Tibial artery (tissue), 4 donors: ENCODE results near the gene ERV3-1.

Experiments used
- DNase-seq, 2 donors: peaks; one replicate each; pipeline ENCODE4 v3.0.0-alpha.2; 2019
- H3K27ac ChIP-seq, 2 donors: fragments of 200-600 bp; sonication (generic) in 1 of 2; 1 replicate in 1 of 2; 2 replicates in 1 of 2; pipeline ENCODE4 v1.5.1; 2018 to 2019; ENCODE audit warnings: mild to moderate bottlenecking in 1 of 2
- H3K27me3 ChIP-seq, 2 donors: fragments of 200-600 bp; sonication (generic) in 1 of 2; one replicate each; pipeline versions ENCODE4 v1.5.1 to v1.6.0; 2016 to 2019
- H3K36me3 ChIP-seq, 3 donors: fragments of 200-600 bp; sonication (generic) in 2 of 3; one replicate each; pipeline ENCODE4 v1.5.1; 2016 to 2019; ENCODE audit warnings: mild to moderate bottlenecking in 2 of 3
- H3K4me1 ChIP-seq, 4 donors: fragments of 200-600 bp; sonication (generic) in 2 of 4; 1 replicate in 3 of 4; 2 replicates in 1 of 4; pipeline ENCODE4 v1.5.1; 2016 to 2019
- H3K4me3 ChIP-seq, 2 donors: fragments of 200-600 bp; sonication (generic) in 1 of 2; 1 replicate in 1 of 2; 2 replicates in 1 of 2; pipeline ENCODE4 v1.5.1; 2018 to 2019; ENCODE audit warnings: mild to moderate bottlenecking in 2 of 2
- H3K9me3 ChIP-seq, 3 donors: fragments of 200-600 bp; sonication (generic) in 1 of 3; one replicate each; pipeline ENCODE4 v1.5.1; 2016 to 2019
- intact Hi-C: fragments of 100-400 bp; cut with DNase I; formaldehyde crosslinking; loops from one replicate; pipeline ENCODE4 v1.15.0; 2023; ENCODE audit warnings: low total_unique reads
- TF ChIP-seq, protein P1 (sequence below), 2 experiments: fragments of 200-600 bp in 1 of 2; fragments of 450-650 bp in 1 of 2; IDR thresholded peaks; one replicate each; pipeline ENCODE4 v1.5.1; 2017 to 2019; ENCODE audit warnings: antibody characterized with exemption in 2 of 2, mild to moderate bottlenecking in 1 of 2, moderate library complexity in 1 of 2

Gene ERV3-1

DNA sequence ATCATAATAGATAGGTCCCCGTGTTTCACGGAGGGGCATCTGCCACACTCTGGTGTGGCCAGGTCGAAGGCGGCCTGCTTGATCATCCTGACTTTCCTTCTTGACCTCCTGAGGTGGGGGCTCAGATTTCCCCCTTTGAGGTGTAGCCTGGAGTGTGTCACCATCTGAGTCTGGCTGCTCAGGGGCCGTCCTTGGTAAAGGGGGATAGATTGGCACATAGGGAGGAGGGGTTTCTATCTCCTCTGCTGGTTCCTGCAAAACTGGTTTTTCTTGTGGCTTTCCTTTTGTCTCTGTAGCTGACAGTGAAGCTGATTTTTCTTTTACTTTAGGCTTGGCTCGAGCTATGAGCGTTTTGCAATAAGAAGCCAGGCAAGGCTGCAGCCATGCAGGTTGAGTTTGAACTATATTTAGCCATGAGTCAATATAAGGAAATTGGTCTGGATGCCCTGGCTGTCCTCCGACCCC, 8.5 kb downstream of the ERV3-1 start:
- H3K9me3 ChIP-seq: peaks cover 0 to 7% (median 0%) of the 10 kb centered on the region in 3 donors
- H3K27me3 ChIP-seq: no peaks in the 10 kb centered on the region
- peaks cover 0 to 39% (median 9%) of the 10 kb centered on the region in 4 donors for H3K4me1 ChIP-seq
- H3K4me3 ChIP-seq: no peak overlapping the region
- H3K27ac ChIP-seq: peak overlapping the region; percentile 8 to 54
- peaks cover 18 to 23% (median 21%) of the 10 kb centered on the region in 3 donors for H3K36me3 ChIP-seq
- intact Hi-C loops: no loop called here
- TF ChIP-seq, protein P1, sequence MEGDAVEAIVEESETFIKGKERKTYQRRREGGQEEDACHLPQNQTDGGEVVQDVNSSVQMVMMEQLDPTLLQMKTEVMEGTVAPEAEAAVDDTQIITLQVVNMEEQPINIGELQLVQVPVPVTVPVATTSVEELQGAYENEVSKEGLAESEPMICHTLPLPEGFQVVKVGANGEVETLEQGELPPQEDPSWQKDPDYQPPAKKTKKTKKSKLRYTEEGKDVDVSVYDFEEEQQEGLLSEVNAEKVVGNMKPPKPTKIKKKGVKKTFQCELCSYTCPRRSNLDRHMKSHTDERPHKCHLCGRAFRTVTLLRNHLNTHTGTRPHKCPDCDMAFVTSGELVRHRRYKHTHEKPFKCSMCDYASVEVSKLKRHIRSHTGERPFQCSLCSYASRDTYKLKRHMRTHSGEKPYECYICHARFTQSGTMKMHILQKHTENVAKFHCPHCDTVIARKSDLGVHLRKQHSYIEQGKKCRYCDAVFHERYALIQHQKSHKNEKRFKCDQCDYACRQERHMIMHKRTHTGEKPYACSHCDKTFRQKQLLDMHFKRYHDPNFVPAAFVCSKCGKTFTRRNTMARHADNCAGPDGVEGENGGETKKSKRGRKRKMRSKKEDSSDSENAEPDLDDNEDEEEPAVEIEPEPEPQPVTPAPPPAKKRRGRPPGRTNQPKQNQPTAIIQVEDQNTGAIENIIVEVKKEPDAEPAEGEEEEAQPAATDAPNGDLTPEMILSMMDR (IDR thresholded peaks at IDR 0.05): no peak
- no peak for DNase-seq

GRCh38 chr7:64997164-64997908, 9.2 kb downstream of the ERV3-1 start:
- Histone ChIP-seq H3K36me3 (peaks cover 24 to 29% (median 27%) of the 10 kb centered on the region in 3 donors), H3K27me3 (no peaks in the 10 kb centered on the region), H3K9me3 (peaks cover 0 to 7% (median 0%) of the 10 kb centered on the region in 3 donors), H3K4me1 (peaks cover 0 to 35% (median 9%) of the 10 kb centered on the region in 4 donors), H3K4me3 (no peak overlapping the region), H3K27ac (peak overlapping the region; percentile 8 to 54)
- intact Hi-C loops: no loop called here
- no peak for DNase-seq
- TF ChIP-seq, protein P1 (IDR thresholded peaks at IDR 0.05): no peak

- no peak for DNase-seq
- Histone ChIP-seq H3K9me3 (peaks cover 0 to 14% (median 0%) of the 10 kb centered on the region in 3 donors), H3K4me1 (peaks cover 0 to 24% (median 9%) of the 10 kb centered on the region in 4 donors), H3K27me3 (no peaks in the 10 kb centered on the region), H3K27ac (no peak overlapping the region), H3K36me3 (peaks cover 27 to 34% (median 33%) of the 10 kb centered on the region in 3 donors), H3K4me3 (no peak overlapping the region)
- intact Hi-C loops: no loop called here
- TF ChIP-seq, protein P1 (IDR thresholded peaks at IDR 0.05): no peak
Observed at GRCh38 chr7:64996305-64996704, 10.2 kb downstream of the ERV3-1 start.

GRCh38 chr7:64993901-64994300, 12.6 kb downstream of the ERV3-1 start:
- Histone ChIP-seq H3K36me3 (peaks cover 34 to 37% (median 34%) of the 10 kb centered on the region in 3 donors), H3K9me3 (peaks cover 0 to 29% (median 0%) of the 10 kb centered on the region in 3 donors), H3K4me1 (peaks cover 0 to 14% (median 6%) of the 10 kb centered on the region in 4 donors), H3K27me3 (no peaks in the 10 kb centered on the region), H3K4me3 (no peak overlapping the region), H3K27ac (no peak overlapping the region)
- DNase-seq: no peak
- TF ChIP-seq, protein P1 (IDR thresholded peaks at IDR 0.05): no peak
- intact Hi-C loops: no loop called here

DNA sequence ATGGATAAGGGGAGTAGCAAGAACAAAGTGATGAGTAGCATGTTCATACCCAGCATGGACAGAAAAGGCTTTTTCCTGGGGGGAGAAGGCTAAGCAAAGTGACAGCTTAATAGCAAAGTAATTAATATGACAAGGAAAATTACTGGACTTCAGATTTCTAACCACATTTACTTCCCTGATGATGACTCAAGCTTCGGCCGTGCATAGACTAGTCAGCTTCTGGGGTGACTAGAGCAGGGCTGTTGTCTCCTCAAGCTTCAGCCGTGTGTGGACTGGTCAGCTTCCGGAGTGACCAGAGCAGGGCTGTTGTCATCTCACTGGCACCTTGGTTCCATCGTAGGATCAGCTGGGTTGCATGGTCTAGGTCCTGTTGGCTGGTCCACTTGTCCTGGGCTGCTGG, 13.5 kb downstream of the ERV3-1 start:
- H3K4me1 ChIP-seq: peaks cover 0 to 8% (median 6%) of the 10 kb centered on the region in 4 donors
- H3K27ac ChIP-seq: no peak overlapping the region
- intact Hi-C loops: no loop called here
- peaks cover 0 to 29% (median 0%) of the 10 kb centered on the region in 3 donors for H3K9me3 ChIP-seq
- DNase-seq: no peak
- H3K27me3 ChIP-seq: no peaks in the 10 kb centered on the region
- H3K4me3 ChIP-seq: no peak overlapping the region
- H3K36me3 ChIP-seq: peaks cover 33 to 36% (median 35%) of the 10 kb centered on the region in 3 donors
- TF ChIP-seq, protein P1 (IDR thresholded peaks at IDR 0.05): no peak
